DND-41 (cell line): Measurements from ENCODE around the gene CACNB4.

Experiments used
- ATAC-seq: fragments of 200-7000 bp; cut with Tn5 transposase; 3 replicates; pipeline ENCODE4 v1.9.1; 2021; ENCODE audit warnings: low read depth; ENCODE audit not compliant: insufficient read depth
- DNase-seq: peaks from one replicate; pipeline ENCODE4 v3.0.0-alpha.2; 2020
- H2AFZ ChIP-seq: 2 replicates; pipeline ENCODE4 v1.6.0; 2012; ENCODE audit warnings: low read depth, low read length
- H3K27ac ChIP-seq: 2 replicates; pipeline ENCODE4 v1.5.1; 2012; ENCODE audit warnings: low read length, inconsistent platforms
- H3K27me3 ChIP-seq: fragments of 200-600 bp; sonication (generic); 2 replicates; pipeline ENCODE4 v1.6.0; 2012; ENCODE audit warnings: low read length, mild to moderate bottlenecking, inconsistent platforms; ENCODE audit not compliant: insufficient read depth, poor library complexity
- H3K36me3 ChIP-seq: 2 replicates; pipeline ENCODE4 v1.5.1; 2012; ENCODE audit warnings: low read length, inconsistent platforms; ENCODE audit not compliant: insufficient read depth
- H3K4me1 ChIP-seq: 2 replicates; pipeline ENCODE4 v1.5.1; 2012; ENCODE audit warnings: mild to moderate bottlenecking, low read length; ENCODE audit not compliant: insufficient read depth
- H3K4me2 ChIP-seq: 2 replicates; pipeline ENCODE4 v1.6.0; 2012; ENCODE audit warnings: mild to moderate bottlenecking, moderate library complexity, low read length, inconsistent platforms; ENCODE audit not compliant: insufficient read depth
- H3K4me3 ChIP-seq, 2 experiments: fragments of 200-600 bp in 1 of 2; shearing (Covaris generic) in 1 of 2; 2 replicates each; pipeline ENCODE4 v1.5.1; 2012 to 2016; ENCODE audit warnings: inconsistent platforms in 2 of 2, low read length in 2 of 2, mild to moderate bottlenecking in 2 of 2, low read depth in 1 of 2, moderate library complexity in 1 of 2
- H3K79me2 ChIP-seq: 2 replicates; pipeline ENCODE4 v1.6.0; 2012; ENCODE audit warnings: low read length, inconsistent platforms; ENCODE audit not compliant: insufficient read depth
- H3K9ac ChIP-seq: 2 replicates; pipeline ENCODE4 v1.6.0; 2012; ENCODE audit warnings: low read depth, mild to moderate bottlenecking, inconsistent platforms, low read length, moderate library complexity
- H3K9me3 ChIP-seq: 2 replicates; pipeline ENCODE4 v1.5.1; 2012; ENCODE audit warnings: low read length, moderate library complexity, mild to moderate bottlenecking, inconsistent platforms; ENCODE audit not compliant: insufficient read depth, severe bottlenecking
- H4K20me1 ChIP-seq: 2 replicates; pipeline ENCODE4 v1.6.0; 2012; ENCODE audit warnings: low read length; ENCODE audit not compliant: insufficient read depth
- EZH2 ChIP-seq: IDR thresholded peaks from 3 replicates; pipeline ENCODE4 v1.6.1; 2012; ENCODE audit warnings: borderline replicate concordance, low read depth, mild to moderate bottlenecking, moderate library complexity, low read length, inconsistent platforms; ENCODE audit not compliant: severe bottlenecking
- TF ChIP-seq, protein P1 (sequence below): IDR thresholded peaks from 2 replicates; pipeline ENCODE4 v1.5.1; 2012; ENCODE audit warnings: borderline replicate concordance, low read length, moderate library complexity, mild to moderate bottlenecking; ENCODE audit not compliant: poor library complexity, severe bottlenecking; ENCODE audit errors: extremely low read depth

Gene CACNB4

DNA sequence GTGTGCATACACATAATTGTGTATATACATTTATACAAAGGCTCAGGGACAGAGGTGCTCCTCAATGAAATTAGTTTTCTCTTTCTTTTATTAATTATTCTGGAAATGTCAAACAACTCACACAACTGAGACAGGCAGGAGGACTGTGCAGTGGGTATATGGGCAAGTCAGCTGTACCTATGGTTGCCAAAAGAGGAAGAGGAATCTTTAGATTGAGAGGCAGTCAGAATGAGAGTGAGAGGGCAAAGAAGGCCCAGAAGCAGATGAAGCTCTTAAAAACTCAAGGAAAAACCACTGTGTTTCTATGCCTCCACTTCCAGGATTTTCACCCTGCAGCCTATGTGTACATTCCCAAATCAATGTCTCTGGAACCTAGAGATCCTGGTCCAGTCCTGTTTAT lies 79.1 kb downstream of the CACNB4 start:
- H3K9me3 ChIP-seq: no peaks in the 10 kb centered on the region

DNA sequence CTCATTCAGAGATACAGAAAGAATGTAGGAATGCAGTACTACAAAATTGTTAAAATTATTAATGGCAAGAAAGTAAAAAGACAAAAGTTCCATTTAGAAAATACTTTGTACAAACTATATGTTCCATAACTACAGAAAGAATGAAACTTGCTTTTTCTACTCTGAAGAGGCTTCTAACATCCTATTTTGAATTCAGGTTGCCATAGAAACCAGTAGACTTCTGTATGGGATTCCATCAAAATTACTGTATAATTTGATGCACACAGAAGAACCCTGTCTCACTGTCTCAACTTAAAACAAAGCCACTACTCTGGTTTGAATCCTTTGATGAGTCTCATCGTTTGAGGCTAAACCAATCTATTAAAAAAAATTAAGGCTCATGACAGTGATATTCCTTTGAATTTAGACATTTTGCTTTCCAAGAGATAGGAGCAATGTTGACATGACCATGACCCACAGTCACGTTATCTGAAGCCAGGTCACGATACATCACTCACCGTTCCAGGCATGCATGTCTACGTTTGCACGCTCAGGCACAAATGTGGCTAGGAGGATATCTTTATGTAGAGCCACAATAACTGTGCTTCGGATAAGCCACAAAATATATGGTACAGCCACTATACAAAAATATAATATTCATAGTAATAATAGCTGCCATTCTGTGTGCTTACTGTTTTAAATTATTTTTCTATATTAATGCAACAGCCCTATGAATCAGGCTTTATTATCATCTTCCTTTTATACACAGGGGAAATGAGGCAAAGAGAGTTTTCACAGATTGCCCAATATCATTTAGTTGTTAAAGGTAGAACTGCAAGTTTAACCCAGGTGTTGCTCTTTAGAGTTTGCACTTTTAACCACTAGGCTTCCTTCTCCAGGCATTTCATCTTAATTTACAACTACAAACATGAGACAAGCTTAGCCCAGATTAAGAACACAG lies 82.4 kb downstream of the CACNB4 start:
- no peak for TF ChIP-seq EZH2
- TF ChIP-seq, protein P1, sequence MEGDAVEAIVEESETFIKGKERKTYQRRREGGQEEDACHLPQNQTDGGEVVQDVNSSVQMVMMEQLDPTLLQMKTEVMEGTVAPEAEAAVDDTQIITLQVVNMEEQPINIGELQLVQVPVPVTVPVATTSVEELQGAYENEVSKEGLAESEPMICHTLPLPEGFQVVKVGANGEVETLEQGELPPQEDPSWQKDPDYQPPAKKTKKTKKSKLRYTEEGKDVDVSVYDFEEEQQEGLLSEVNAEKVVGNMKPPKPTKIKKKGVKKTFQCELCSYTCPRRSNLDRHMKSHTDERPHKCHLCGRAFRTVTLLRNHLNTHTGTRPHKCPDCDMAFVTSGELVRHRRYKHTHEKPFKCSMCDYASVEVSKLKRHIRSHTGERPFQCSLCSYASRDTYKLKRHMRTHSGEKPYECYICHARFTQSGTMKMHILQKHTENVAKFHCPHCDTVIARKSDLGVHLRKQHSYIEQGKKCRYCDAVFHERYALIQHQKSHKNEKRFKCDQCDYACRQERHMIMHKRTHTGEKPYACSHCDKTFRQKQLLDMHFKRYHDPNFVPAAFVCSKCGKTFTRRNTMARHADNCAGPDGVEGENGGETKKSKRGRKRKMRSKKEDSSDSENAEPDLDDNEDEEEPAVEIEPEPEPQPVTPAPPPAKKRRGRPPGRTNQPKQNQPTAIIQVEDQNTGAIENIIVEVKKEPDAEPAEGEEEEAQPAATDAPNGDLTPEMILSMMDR: no peak
- no peak overlapping the region for H2AFZ ChIP-seq
- no peak for ATAC-seq
- no peak overlapping the region for H3K4me3 ChIP-seq
- H4K20me1 ChIP-seq: no peaks in the 10 kb centered on the region
- no peaks in the 10 kb centered on the region for H3K79me2 ChIP-seq
- no peaks in the 10 kb centered on the region for H3K4me1 ChIP-seq
- peaks cover 4% of the 10 kb centered on the region for H3K27me3 ChIP-seq
- H3K9ac ChIP-seq: no peak overlapping the region
- DNase-seq: no peak
- H3K4me2 ChIP-seq: no peak overlapping the region
- H3K36me3 ChIP-seq: no peaks in the 10 kb centered on the region
- no peaks in the 10 kb centered on the region for H3K9me3 ChIP-seq
- H3K27ac ChIP-seq: no peak overlapping the region

More for the DNA sequence above, 79.1 kb downstream of the CACNB4 start:
- TF ChIP-seq, protein P1: no peak
- no peak for TF ChIP-seq EZH2
- H3K79me2 ChIP-seq: no peaks in the 10 kb centered on the region
- no peak overlapping the region for H3K9ac ChIP-seq
- peaks cover 4% of the 10 kb centered on the region for H3K27me3 ChIP-seq
- H3K27ac ChIP-seq: no peak overlapping the region
- no peak overlapping the region for H2AFZ ChIP-seq
- no peak overlapping the region for H3K4me2 ChIP-seq
- no peak for DNase-seq
- no peaks in the 10 kb centered on the region for H3K36me3 ChIP-seq
- H3K4me3 ChIP-seq: no peak overlapping the region
- no peaks in the 10 kb centered on the region for H4K20me1 ChIP-seq
- no peak for ATAC-seq
- H3K4me1 ChIP-seq: no peaks in the 10 kb centered on the region

GRCh38 chr2:152015552-152015951 lies 83.3 kb downstream of the CACNB4 start:
- H3K36me3 ChIP-seq: no peaks in the 10 kb centered on the region
- H3K27ac ChIP-seq: no peak overlapping the region
- ATAC-seq: no peak
- no peak overlapping the region for H3K4me2 ChIP-seq
- no peaks in the 10 kb centered on the region for H3K9me3 ChIP-seq
- no peak for DNase-seq
- H2AFZ ChIP-seq: no peak overlapping the region
- H3K4me3 ChIP-seq: no peak overlapping the region
- no peak overlapping the region for H3K9ac ChIP-seq
- no peaks in the 10 kb centered on the region for H3K79me2 ChIP-seq
- H3K27me3 ChIP-seq: peaks cover 4% of the 10 kb centered on the region
- H3K4me1 ChIP-seq: no peaks in the 10 kb centered on the region
- no peaks in the 10 kb centered on the region for H4K20me1 ChIP-seq
- TF ChIP-seq, protein P1: no peak
- TF ChIP-seq EZH2: no peak
